HCT116 (cell line): ENCODE measurements around the gene UBE2D2. TPM values are rescaled to one million over a fixed set of nuclear protein-coding genes. Genes with fewer than 3 reads are reported as not detected.

Experiments
- ATAC-seq: fragments of 200-7000 bp; cut with Tn5 transposase; 2 replicates; pipeline ENCODE4 v1.9.1; 2020; ENCODE audit warnings: mild to moderate bottlenecking, moderate library complexity
- BruUV-seq: library from RNA; stranded (reverse); fragments of 400-500 nt; replicated peaks from 2 replicates; lab custom pipeline; 2021; lab: Mats Ljungman, UMichigan
- CTCF ChIA-PET: fragments of 300-600 bp; sonication (Branson Sonifier 250); formaldehyde crosslinking; loops from one replicate; lab custom pipeline; 2021; ENCODE audit warnings: antibody characterized with exemption; lab: Charles Lee
- POLR2A ChIA-PET: fragments of 300-600, 350-600 bp; sonication (Branson Sonifier 250); formaldehyde crosslinking; loops from one replicate; lab custom pipeline; 2021; ENCODE audit warnings: antibody characterized with exemption; lab: Charles Lee
- RAD21 ChIA-PET, 2 experiments: fragments of 300-600 bp; sonication (Branson Sonifier 250); formaldehyde crosslinking; loops; one replicate each; lab custom pipeline; 2023; ENCODE audit warnings: low total read pairs in 2 of 2; ENCODE audit not compliant: uncharacterized antibody in 2 of 2, unreplicated experiment in 2 of 2, low non-redundant PET in 1 of 2; lab: Charles Lee
- DNase-seq: peaks from one replicate; pipeline ENCODE4 v3.0.0-alpha.2; 2010; ENCODE audit warnings: low read depth, low spot score
- H2AFZ ChIP-seq: fragments of 200-600 bp; shearing (Covaris generic), sonication (generic); 2 replicates; pipeline ENCODE4 v1.6.1; 2017; ENCODE audit warnings: low read depth, mixed run types, mixed read lengths, antibody characterized with exemption, low read length; ENCODE audit not compliant: poor library complexity, severe bottlenecking
- H3K27ac ChIP-seq: 2 replicates; pipeline ENCODE4 v1.5.1; 2012; ENCODE audit warnings: low read depth, low read length
- H3K27me3 ChIP-seq: fragments of 200-600 bp; sonication (generic); 2 replicates; pipeline ENCODE4 v1.6.1; 2016; ENCODE audit warnings: mixed run types, low read length, mixed read lengths; ENCODE audit not compliant: insufficient read depth
- H3K36me3 ChIP-seq, 2 experiments: fragments of 200-500 bp in 1 of 2; fragments of 200-600 bp in 1 of 2; sonication (Bioruptor generic) in 1 of 2; sonication (generic) in 1 of 2; 2 replicates each; pipeline versions ENCODE4 v1.5.1 to v1.6.1; 2014 to 2016; ENCODE audit warnings: low read length in 2 of 2, inconsistent platforms in 1 of 2, mixed read lengths in 1 of 2, mixed run types in 1 of 2; ENCODE audit not compliant: insufficient read depth in 2 of 2, control insufficient read depth in 1 of 2
- H3K4me1 ChIP-seq, 2 experiments: fragments of 200-600 bp in 1 of 2; sonication (generic) in 1 of 2; 2 replicates each; pipeline versions ENCODE4 v1.5.1 to v1.6.1; 2012 to 2017; ENCODE audit warnings: low read length in 2 of 2, inconsistent platforms in 1 of 2, mild to moderate bottlenecking in 1 of 2, mixed read lengths in 1 of 2, mixed run types in 1 of 2, moderate library complexity in 1 of 2; ENCODE audit not compliant: insufficient read depth in 2 of 2, control insufficient read depth in 1 of 2
- H3K4me2 ChIP-seq: fragments of 200-600 bp; sonication (generic); 2 replicates; pipeline ENCODE4 v1.6.1; 2017; ENCODE audit warnings: mixed run types, low read length, mixed read lengths
- H3K4me3 ChIP-seq, 2 experiments: fragments of 200-600 bp in 1 of 2; sonication (generic) in 1 of 2; replicated peaks in 1 of 2; 2 replicates each; pipeline ENCODE4 v1.5.1; 2011 to 2016; ENCODE audit warnings: low read length in 2 of 2, control low read depth in 1 of 2, low read depth in 1 of 2, mild to moderate bottlenecking in 1 of 2, mixed read lengths in 1 of 2, mixed run types in 1 of 2
- H3K79me2 ChIP-seq: fragments of 200-600 bp; sonication (generic); 2 replicates; pipeline ENCODE4 v1.6.1; 2017; ENCODE audit warnings: mild to moderate bottlenecking, mixed run types, low read length, moderate library complexity, mixed read lengths; ENCODE audit not compliant: insufficient read depth
- H3K9ac ChIP-seq: fragments of 200-600 bp; sonication (generic); 2 replicates; pipeline ENCODE4 v1.6.1; 2016; ENCODE audit warnings: low read length, mixed read lengths
- H3K9me2 ChIP-seq: fragments of 200-600 bp; sonication (generic), shearing (Covaris generic); 2 replicates; pipeline ENCODE4 v1.6.1; 2017; ENCODE audit warnings: mixed run types, mild to moderate bottlenecking, moderate library complexity; ENCODE audit not compliant: insufficient read depth
- H3K9me3 ChIP-seq, 2 experiments: fragments of 200-500 bp in 1 of 2; fragments of 200-600 bp in 1 of 2; sonication (Bioruptor generic) in 1 of 2; sonication (generic) in 1 of 2; 2 replicates each; pipeline ENCODE4 v1.6.1; 2014 to 2017; ENCODE audit warnings: low read length in 2 of 2, mixed read lengths in 2 of 2, inconsistent platforms in 1 of 2, low read depth in 1 of 2, mild to moderate bottlenecking in 1 of 2, mixed run types in 1 of 2, moderate library complexity in 1 of 2; ENCODE audit not compliant: control insufficient read depth in 1 of 2, insufficient read depth in 1 of 2
- H4K20me1 ChIP-seq: fragments of 200-600 bp; sonication (generic), shearing (Covaris generic); 2 replicates; pipeline ENCODE4 v1.6.1; 2017; ENCODE audit warnings: mixed run types, mild to moderate bottlenecking, moderate library complexity; ENCODE audit not compliant: insufficient read depth
- CBX3 ChIP-seq: IDR thresholded peaks from 2 replicates; pipeline ENCODE4 v1.6.1; 2012; ENCODE audit warnings: low read depth
- CEBPB ChIP-seq: IDR thresholded peaks from 2 replicates; pipeline ENCODE4 v1.6.1; 2012; ENCODE audit warnings: low read depth
- EGR1 ChIP-seq: IDR thresholded peaks from 2 replicates; pipeline ENCODE4 v1.6.1; 2012; ENCODE audit warnings: low read depth
- EZH2 ChIP-seq: fragments of 200-600 bp; sonication (generic); IDR thresholded peaks from 2 replicates; pipeline ENCODE4 v1.6.1; 2017; ENCODE audit warnings: antibody characterized with exemption, mixed run types
- FOSL1 ChIP-seq: IDR thresholded peaks from 2 replicates; pipeline ENCODE4 v1.6.1; 2012; ENCODE audit warnings: low read depth
- POLR2A ChIP-seq: IDR thresholded peaks from 2 replicates; pipeline ENCODE4 v1.7.0; 2011; ENCODE audit warnings: borderline replicate concordance; ENCODE audit not compliant: insufficient read depth, insufficient read length; ENCODE audit errors: extremely low read depth
- POLR2AphosphoS5 ChIP-seq: IDR thresholded peaks from 2 replicates; pipeline ENCODE4 v1.6.1; 2011; ENCODE audit warnings: mild to moderate bottlenecking, low read depth, low read length, moderate library complexity
- SIN3A ChIP-seq: IDR thresholded peaks from 2 replicates; pipeline ENCODE4 v1.6.1; 2012; ENCODE audit warnings: low read depth
- SP1 ChIP-seq: IDR thresholded peaks from 2 replicates; pipeline ENCODE4 v1.6.1; 2012; ENCODE audit warnings: low read depth
- TCF7L2 ChIP-seq: IDR thresholded peaks from 2 replicates; pipeline ENCODE4 v1.7.0; 2011; ENCODE audit warnings: borderline replicate concordance, inconsistent platforms; ENCODE audit not compliant: insufficient read depth, insufficient read length; ENCODE audit errors: extremely low read depth
- ZFX ChIP-seq: fragments of 450-650 bp; IDR thresholded peaks from 2 replicates; pipeline ENCODE4 v1.6.1; 2017
- ZNF274 ChIP-seq: fragments of 200-500 bp; sonication (Bioruptor generic); IDR thresholded peaks from 2 replicates; pipeline ENCODE4 v1.6.1; 2014; ENCODE audit warnings: mild to moderate bottlenecking, low read depth, low read length, inconsistent platforms
- intact Hi-C: fragments of 100-400 bp; cut with micrococcal nuclease; formaldehyde crosslinking; loops from 2 replicates; pipeline ENCODE4 v1.10.0; 2022
- total RNA-seq: library from RNA; stranded (reverse); gene quantifications from one replicate; pipeline ENCODE4 v1.2.1, GENCODE V29; 2021; ENCODE audit not compliant: unreplicated experiment
- TF ChIP-seq, protein P1 (sequence below): IDR thresholded peaks from 2 replicates; pipeline ENCODE4 v1.6.1; 2011; ENCODE audit warnings: mild to moderate bottlenecking, low read length, moderate library complexity; ENCODE audit not compliant: insufficient replicate concordance; ENCODE audit errors: extremely low read depth
- TF ChIP-seq, protein P2 (sequence below): IDR thresholded peaks from 2 replicates; pipeline ENCODE4 v1.6.1; 2012
- TF ChIP-seq, protein P3 (sequence below): IDR thresholded peaks from 2 replicates; pipeline ENCODE4 v1.6.1; 2012
- TF ChIP-seq, protein P4 (sequence below): IDR thresholded peaks from 2 replicates; pipeline ENCODE4 v1.6.1; 2012; ENCODE audit warnings: low read depth

The UBE2D2 gene
- total RNA-seq, 1 experiment from 2014 or later = 140 TPM

DNA sequence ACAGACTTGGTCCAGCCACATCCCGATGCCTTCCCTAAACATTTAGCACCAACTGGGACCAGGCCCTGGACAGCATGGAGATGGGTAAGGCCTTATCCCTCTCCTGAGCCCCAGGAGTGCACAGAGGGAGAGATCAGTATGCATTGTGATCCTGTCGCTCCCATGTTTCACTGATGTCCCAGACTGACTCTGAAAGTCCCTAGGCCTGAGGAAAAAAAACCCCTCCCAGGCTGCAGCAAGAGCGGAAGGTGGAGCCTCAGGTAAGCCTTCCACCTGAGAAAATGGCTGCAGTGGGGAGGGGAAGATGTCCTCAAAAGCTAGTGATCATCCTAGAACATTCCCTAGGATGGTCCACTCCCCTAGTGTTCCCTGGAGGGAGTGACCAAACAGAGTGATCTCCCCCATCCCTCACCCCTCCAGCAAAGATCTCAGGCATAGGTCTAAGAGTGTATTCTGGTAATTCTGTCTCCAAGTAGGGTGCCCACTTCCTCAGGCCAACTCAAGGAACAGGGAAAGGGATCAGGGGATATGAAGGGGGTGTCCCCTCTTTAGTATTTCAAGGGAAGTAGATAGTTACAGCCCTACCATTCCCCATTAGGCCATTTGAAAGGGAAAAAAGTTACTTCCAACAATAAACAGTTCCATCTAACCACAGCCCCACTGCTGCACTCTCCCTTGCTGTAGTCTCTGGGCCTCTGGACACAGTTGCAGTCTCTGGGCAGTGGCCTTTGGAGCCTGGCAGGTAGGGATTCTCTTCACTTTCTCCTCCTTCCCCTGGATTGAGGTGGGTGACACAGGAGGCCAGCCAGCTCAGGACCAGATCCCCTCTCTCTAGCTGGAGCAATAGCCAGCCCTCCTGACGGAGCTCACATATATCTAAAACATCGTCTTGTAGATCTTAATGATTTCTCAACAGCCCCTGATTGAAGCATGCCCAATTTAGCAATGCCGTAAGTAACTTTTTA lies 80.3 kb downstream of the UBE2D2 start:
- H3K9me3 ChIP-seq = no peaks in the 10 kb centered on the region
- no peak overlapping the region for H3K27ac ChIP-seq
- ChIA-PET POLR2A (no interaction called here), RAD21 (no interaction called here), CTCF (no interaction called here)
- peaks cover 60 to 84% of the 10 kb centered on the region in 2 experiments for H3K4me1 ChIP-seq
- ATAC-seq (no peak), DNase-seq (no peak)
- H3K4me2 ChIP-seq = no peak overlapping the region
- H2AFZ ChIP-seq = no peak overlapping the region
- no peaks in the 10 kb centered on the region for H3K36me3 ChIP-seq
- no peaks in the 10 kb centered on the region for H3K79me2 ChIP-seq
- H3K9me2 ChIP-seq = no peaks in the 10 kb centered on the region
- BruUV-seq = no TSS peak
- no peaks in the 10 kb centered on the region for H4K20me1 ChIP-seq
- H3K9ac ChIP-seq = no peak overlapping the region
- intact Hi-C loops = no loop called here
- H3K27me3 ChIP-seq = no peaks in the 10 kb centered on the region
- no peak overlapping the region for H3K4me3 ChIP-seq
- TF ChIP-seq POLR2A (no peak), SIN3A (no peak), TCF7L2 (no peak), ZNF274 (no peak), CBX3 (no peak), FOSL1 (no peak), SP1 (no peak), EGR1 (no peak), CEBPB (no peak), ZFX (no peak), POLR2AphosphoS5 (no peak), EZH2 (no peak)
- TF ChIP-seq, protein P1, sequence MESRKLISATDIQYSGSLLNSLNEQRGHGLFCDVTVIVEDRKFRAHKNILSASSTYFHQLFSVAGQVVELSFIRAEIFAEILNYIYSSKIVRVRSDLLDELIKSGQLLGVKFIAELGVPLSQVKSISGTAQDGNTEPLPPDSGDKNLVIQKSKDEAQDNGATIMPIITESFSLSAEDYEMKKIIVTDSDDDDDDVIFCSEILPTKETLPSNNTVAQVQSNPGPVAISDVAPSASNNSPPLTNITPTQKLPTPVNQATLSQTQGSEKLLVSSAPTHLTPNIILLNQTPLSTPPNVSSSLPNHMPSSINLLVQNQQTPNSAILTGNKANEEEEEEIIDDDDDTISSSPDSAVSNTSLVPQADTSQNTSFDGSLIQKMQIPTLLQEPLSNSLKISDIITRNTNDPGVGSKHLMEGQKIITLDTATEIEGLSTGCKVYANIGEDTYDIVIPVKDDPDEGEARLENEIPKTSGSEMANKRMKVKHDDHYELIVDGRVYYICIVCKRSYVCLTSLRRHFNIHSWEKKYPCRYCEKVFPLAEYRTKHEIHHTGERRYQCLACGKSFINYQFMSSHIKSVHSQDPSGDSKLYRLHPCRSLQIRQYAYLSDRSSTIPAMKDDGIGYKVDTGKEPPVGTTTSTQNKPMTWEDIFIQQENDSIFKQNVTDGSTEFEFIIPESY = no peak
- TF ChIP-seq, protein P2, sequence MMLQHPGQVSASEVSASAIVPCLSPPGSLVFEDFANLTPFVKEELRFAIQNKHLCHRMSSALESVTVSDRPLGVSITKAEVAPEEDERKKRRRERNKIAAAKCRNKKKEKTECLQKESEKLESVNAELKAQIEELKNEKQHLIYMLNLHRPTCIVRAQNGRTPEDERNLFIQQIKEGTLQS = no peak
- TF ChIP-seq, protein P3, sequence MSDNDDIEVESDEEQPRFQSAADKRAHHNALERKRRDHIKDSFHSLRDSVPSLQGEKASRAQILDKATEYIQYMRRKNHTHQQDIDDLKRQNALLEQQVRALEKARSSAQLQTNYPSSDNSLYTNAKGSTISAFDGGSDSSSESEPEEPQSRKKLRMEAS = no peak
- TF ChIP-seq, protein P4, sequence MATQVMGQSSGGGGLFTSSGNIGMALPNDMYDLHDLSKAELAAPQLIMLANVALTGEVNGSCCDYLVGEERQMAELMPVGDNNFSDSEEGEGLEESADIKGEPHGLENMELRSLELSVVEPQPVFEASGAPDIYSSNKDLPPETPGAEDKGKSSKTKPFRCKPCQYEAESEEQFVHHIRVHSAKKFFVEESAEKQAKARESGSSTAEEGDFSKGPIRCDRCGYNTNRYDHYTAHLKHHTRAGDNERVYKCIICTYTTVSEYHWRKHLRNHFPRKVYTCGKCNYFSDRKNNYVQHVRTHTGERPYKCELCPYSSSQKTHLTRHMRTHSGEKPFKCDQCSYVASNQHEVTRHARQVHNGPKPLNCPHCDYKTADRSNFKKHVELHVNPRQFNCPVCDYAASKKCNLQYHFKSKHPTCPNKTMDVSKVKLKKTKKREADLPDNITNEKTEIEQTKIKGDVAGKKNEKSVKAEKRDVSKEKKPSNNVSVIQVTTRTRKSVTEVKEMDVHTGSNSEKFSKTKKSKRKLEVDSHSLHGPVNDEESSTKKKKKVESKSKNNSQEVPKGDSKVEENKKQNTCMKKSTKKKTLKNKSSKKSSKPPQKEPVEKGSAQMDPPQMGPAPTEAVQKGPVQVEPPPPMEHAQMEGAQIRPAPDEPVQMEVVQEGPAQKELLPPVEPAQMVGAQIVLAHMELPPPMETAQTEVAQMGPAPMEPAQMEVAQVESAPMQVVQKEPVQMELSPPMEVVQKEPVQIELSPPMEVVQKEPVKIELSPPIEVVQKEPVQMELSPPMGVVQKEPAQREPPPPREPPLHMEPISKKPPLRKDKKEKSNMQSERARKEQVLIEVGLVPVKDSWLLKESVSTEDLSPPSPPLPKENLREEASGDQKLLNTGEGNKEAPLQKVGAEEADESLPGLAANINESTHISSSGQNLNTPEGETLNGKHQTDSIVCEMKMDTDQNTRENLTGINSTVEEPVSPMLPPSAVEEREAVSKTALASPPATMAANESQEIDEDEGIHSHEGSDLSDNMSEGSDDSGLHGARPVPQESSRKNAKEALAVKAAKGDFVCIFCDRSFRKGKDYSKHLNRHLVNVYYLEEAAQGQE = no peak
